Peyer's patch (tissue), 4 donors: ENCODE measurements around the gene CLEC4M. TPM values are rescaled to one million over a fixed set of nuclear protein-coding genes. Genes with fewer than 3 reads are reported as not detected.
A peak's percentile ranks its signal among the peaks of the same experiment; 100 is the strongest.

Experiments
- DNase-seq, 3 donors: peaks; one replicate each; pipeline ENCODE4 v3.0.0-alpha.2; 2017 to 2019
- H3K27ac ChIP-seq, 4 donors: fragments of 200-600 bp; sonication (generic); one replicate each; pipeline ENCODE4 v1.5.1; 2016 to 2019
- H3K27me3 ChIP-seq, 2 donors: fragments of 200-600 bp; sonication (generic); one replicate each; pipeline ENCODE4 v1.5.1; 2019
- H3K36me3 ChIP-seq, 3 donors: fragments of 200-600 bp; sonication (generic); one replicate each; pipeline ENCODE4 v1.5.1; 2016 to 2019
- H3K4me1 ChIP-seq, 4 donors: fragments of 200-600 bp; sonication (generic); one replicate each; pipeline ENCODE4 v1.5.1; 2016 to 2019
- H3K4me3 ChIP-seq, 4 donors: fragments of 200-600 bp; sonication (generic); 1 replicate in 3 of 4; 2 replicates in 1 of 4; pipeline ENCODE4 v1.5.1; 2016 to 2019; ENCODE audit warnings: mild to moderate bottlenecking in 1 of 4
- H3K9me3 ChIP-seq, 4 donors: fragments of 200-600 bp; sonication (generic); one replicate each; pipeline ENCODE4 v1.5.1; 2016 to 2019; ENCODE audit warnings: mild to moderate bottlenecking in 1 of 4
- CTCF ChIP-seq, 6 experiments: fragments of 450-650 bp in 4 of 6; fragments of 200-600 bp in 2 of 6; sonication (generic) in 1 of 6; IDR thresholded peaks; one replicate each; pipeline ENCODE4 v1.5.1; 2017 to 2019; ENCODE audit warnings: antibody characterized with exemption in 6 of 6, mild to moderate bottlenecking in 3 of 6, moderate library complexity in 1 of 6
- POLR2A ChIP-seq, 2 donors: fragments of 450-650 bp; IDR thresholded peaks; one replicate each; pipeline ENCODE4 v1.5.1; 2017; ENCODE audit warnings: antibody characterized with exemption in 2 of 2, mild to moderate bottlenecking in 2 of 2, moderate library complexity in 2 of 2
- total RNA-seq, 4 donors: library from RNA; depleted of rRNA; stranded (reverse); fragments of >200 nt; gene quantifications; one replicate each; pipeline ENCODE4 v1.1.0, GENCODE V29; 2016

CLEC4M gene
- total RNA-seq, 4 donors from 2014 or later, result not detected

GRCh38 chr19:7787602-7788177 is 24.6 kb downstream of the CLEC4M start:
- no peak for TF ChIP-seq POLR2A (IDR thresholded peaks at IDR 0.05)
- TF ChIP-seq CTCF (IDR thresholded peaks at IDR 0.05), result no peak
- Histone ChIP-seq H3K36me3 (no peaks in the 10 kb centered on the region), H3K27ac (no peak overlapping the region), H3K9me3 (peaks cover 0 to 3% (median 0%) of the 10 kb centered on the region in 4 donors), H3K4me1 (peaks cover 0 to 21% (median 8%) of the 10 kb centered on the region in 4 donors), H3K4me3 (peak overlapping the region in 1 of 4 donors; percentile 2), H3K27me3 (peaks cover 0 to 27% of the 10 kb centered on the region in 2 donors)
- no peak for DNase-seq

- DNase-seq, result no peak
- Histone ChIP-seq H3K36me3 (no peaks in the 10 kb centered on the region), H3K27ac (no peak overlapping the region), H3K4me3 (peak overlapping the region in 2 of 4 donors; percentile 2 to 15), H3K9me3 (peaks cover 0 to 3% (median 0%) of the 10 kb centered on the region in 4 donors), H3K27me3 (peaks cover 0 to 27% of the 10 kb centered on the region in 2 donors), H3K4me1 (peaks cover 0 to 21% (median 8%) of the 10 kb centered on the region in 4 donors)
- TF ChIP-seq CTCF (IDR thresholded peaks at IDR 0.05) (no peak), POLR2A (IDR thresholded peaks at IDR 0.05) (no peak)
Observed at GRCh38 chr19:7788178-7788932, 25.3 kb downstream of the CLEC4M start.

- DNase-seq, result no peak
- Histone ChIP-seq H3K4me1 (peaks cover 0 to 21% (median 8%) of the 10 kb centered on the region in 4 donors), H3K27me3 (peaks cover 0 to 27% of the 10 kb centered on the region in 2 donors), H3K36me3 (no peaks in the 10 kb centered on the region), H3K9me3 (peaks cover 0 to 3% (median 0%) of the 10 kb centered on the region in 4 donors), H3K4me3 (peak overlapping the region in 1 of 4 donors; percentile 15), H3K27ac (no peak overlapping the region)
- no peak for TF ChIP-seq CTCF (IDR thresholded peaks at IDR 0.05)
- no peak for TF ChIP-seq POLR2A (IDR thresholded peaks at IDR 0.05)
Observed at GRCh38 chr19:7788933-7789323, 25.9 kb downstream of the CLEC4M start.

- peaks cover 0 to 27% of the 10 kb centered on the region in 2 donors for H3K27me3 ChIP-seq
- no peaks in the 10 kb centered on the region for H3K36me3 ChIP-seq
- H3K9me3 ChIP-seq, result peaks cover 0 to 3% (median 0%) of the 10 kb centered on the region in 4 donors
- H3K27ac ChIP-seq, result no peak overlapping the region
- peaks cover 0 to 21% (median 8%) of the 10 kb centered on the region in 4 donors for H3K4me1 ChIP-seq
- TF ChIP-seq CTCF (IDR thresholded peaks at IDR 0.05) (no peak), POLR2A (IDR thresholded peaks at IDR 0.05) (no peak)
- DNase-seq, result peak in 1 of 3 donors; percentile 56
- H3K4me3 ChIP-seq, result peak overlapping the region in 2 of 4 donors; percentile 13 to 15
Observed at GRCh38 chr19:7789447-7789846, 26.4 kb downstream of the CLEC4M start.

GRCh38 chr19:7790416-7790815 is 27.4 kb downstream of the CLEC4M start:
- Histone ChIP-seq H3K4me1 (peaks cover 0 to 21% (median 8%) of the 10 kb centered on the region in 4 donors), H3K36me3 (no peaks in the 10 kb centered on the region), H3K27ac (no peak overlapping the region), H3K4me3 (no peak overlapping the region), H3K9me3 (no peaks in the 10 kb centered on the region), H3K27me3 (peaks cover 0 to 27% of the 10 kb centered on the region in 2 donors)
- no peak for DNase-seq
- no peak for TF ChIP-seq CTCF (IDR thresholded peaks at IDR 0.05)
- no peak for TF ChIP-seq POLR2A (IDR thresholded peaks at IDR 0.05)
